H1 (cell line): ENCODE measurements around the gene MAP6. TPM values are rescaled to one million over a fixed set of nuclear protein-coding genes. Genes with fewer than 3 reads are reported as not detected.

Source experiments
- CTCF ChIA-PET: fragments of 300-600 bp; sonication (Branson Sonifier 250); formaldehyde crosslinking; loops from one replicate; lab custom pipeline; 2021; ENCODE audit not compliant: partially characterized antibody; lab: Charles Lee
- POLR2A ChIA-PET: fragments of 300-600 bp; sonication (Branson Sonifier 250); formaldehyde crosslinking; loops from one replicate; lab custom pipeline; 2021; ENCODE audit warnings: inconsistent platforms; ENCODE audit not compliant: partially characterized antibody; lab: Charles Lee
- DNase-seq, 2 experiments: peaks; one replicate each; pipeline versions ENCODE4 v3.0.0 to v3.0.0-alpha.2; 2010 to 2022; ENCODE audit warnings: low spot score in 2 of 2, low read depth in 1 of 2, mixed read lengths in 1 of 2
- FAIRE-seq: peaks from 2 replicates; lab custom pipeline; 2011; peaks lifted over from hg19 to GRCh38; lab: Jason Lieb, UNC
- H2AFZ ChIP-seq: 2 replicates; pipeline ENCODE4 v1.8.1; 2012; ENCODE audit warnings: low read length, inconsistent platforms
- H2AK5ac ChIP-seq: 2 replicates; pipeline ENCODE4 v1.6.1; 2013; ENCODE audit warnings: low read depth, low read length
- H2BK120ac ChIP-seq: replicated peaks from 2 replicates; pipeline ENCODE3; 2013; ENCODE audit warnings: low read depth, low read length, inconsistent platforms
- H2BK12ac ChIP-seq: 2 replicates; pipeline ENCODE4 v1.6.1; 2013; ENCODE audit warnings: low read depth, low read length
- H2BK15ac ChIP-seq: 2 replicates; pipeline ENCODE4 v1.6.1; 2013; ENCODE audit warnings: low read length
- H2BK20ac ChIP-seq: 2 replicates; pipeline ENCODE4 v1.6.1; 2013; ENCODE audit warnings: low read length
- H2BK5ac ChIP-seq: 2 replicates; pipeline ENCODE4 v1.6.1; 2013; ENCODE audit warnings: low read depth, low read length
- H3K14ac ChIP-seq: 2 replicates; pipeline ENCODE4 v1.6.1; 2013; ENCODE audit warnings: inconsistent platforms; ENCODE audit not compliant: insufficient read length
- H3K18ac ChIP-seq: 2 replicates; pipeline ENCODE4 v1.6.1; 2013; ENCODE audit warnings: low read length; ENCODE audit errors: extremely low read depth
- H3K23ac ChIP-seq: 2 replicates; pipeline ENCODE4 v1.6.1; 2013; ENCODE audit warnings: inconsistent platforms; ENCODE audit not compliant: insufficient read length
- H3K23me2 ChIP-seq: 2 replicates; pipeline ENCODE4 v1.6.1; 2013; ENCODE audit warnings: low read depth, low read length
- H3K27ac ChIP-seq: 2 replicates; pipeline ENCODE4 v1.6.1; 2011; ENCODE audit warnings: low read depth, low read length, inconsistent platforms
- H3K27me3 ChIP-seq, 4 experiments: replicated peaks in 1 of 4; 1 replicate in 1 of 4; 2 replicates in 3 of 4; pipeline versions ENCODE4 v1.6.1 to v1.8.1; 2011 to 2013; ENCODE audit warnings: low read length in 3 of 4, mild to moderate bottlenecking in 3 of 4, inconsistent platforms in 2 of 4, mixed read lengths in 2 of 4, moderate library complexity in 1 of 4; ENCODE audit not compliant: control insufficient read depth in 3 of 4, insufficient read depth in 3 of 4; ENCODE audit errors: extremely low read depth in 1 of 4
- H3K36me3 ChIP-seq, 4 experiments: 2 replicates each; pipeline versions ENCODE4 v1.6.1 to v1.8.1; 2011 to 2013; ENCODE audit warnings: mild to moderate bottlenecking in 4 of 4, low read length in 3 of 4, moderate library complexity in 2 of 4, control low read depth in 1 of 4, inconsistent platforms in 1 of 4; ENCODE audit not compliant: insufficient read depth in 4 of 4, control insufficient read depth in 2 of 4
- H3K4ac ChIP-seq: replicated peaks from 2 replicates; pipeline ENCODE3; 2013; ENCODE audit warnings: low read length, low read depth, mixed read lengths, inconsistent platforms; ENCODE audit not compliant: insufficient read length
- H3K4me1 ChIP-seq, 4 experiments: replicated peaks in 1 of 4; 1 replicate in 1 of 4; 2 replicates in 3 of 4; pipeline versions ENCODE4 v1.6.1 to v1.8.1; 2011 to 2013; ENCODE audit warnings: low read length in 3 of 4, inconsistent platforms in 2 of 4, mixed read lengths in 1 of 4; ENCODE audit not compliant: insufficient read depth in 4 of 4, control insufficient read depth in 3 of 4
- H3K4me2 ChIP-seq, 2 experiments: 2 replicates each; pipeline versions ENCODE4 v1.6.1 to v1.8.1; 2011 to 2013; ENCODE audit warnings: low read depth in 2 of 2, low read length in 2 of 2, control low read depth in 1 of 2, inconsistent platforms in 1 of 2, mild to moderate bottlenecking in 1 of 2; ENCODE audit not compliant: insufficient read depth in 1 of 2
- H3K4me3 ChIP-seq, 4 experiments: fragments of 200-600, 300-600 bp in 1 of 4; sonication (generic), shearing (Covaris generic), sonication (Bioruptor Twin) in 1 of 4; 2 replicates each; pipeline versions ENCODE4 v1.5.1 to v1.8.1; 2011 to 2016; ENCODE audit warnings: low read length in 4 of 4, low read depth in 3 of 4, control low read depth in 2 of 4, inconsistent platforms in 2 of 4, mild to moderate bottlenecking in 2 of 4, mixed read lengths in 1 of 4, moderate library complexity in 1 of 4; ENCODE audit not compliant: insufficient read depth in 2 of 4; ENCODE audit errors: extremely low read depth in 1 of 4
- H3K56ac ChIP-seq: replicated peaks from 2 replicates; pipeline ENCODE3; 2013; ENCODE audit warnings: low read depth, mild to moderate bottlenecking, mixed read lengths, low read length, inconsistent platforms; ENCODE audit not compliant: insufficient read length
- H3K79me1 ChIP-seq: 2 replicates; pipeline ENCODE4 v1.6.1; 2013; ENCODE audit warnings: low read depth, low read length, control low read depth
- H3K79me2 ChIP-seq, 2 experiments: 2 replicates each; pipeline versions ENCODE4 v1.6.1 to v1.8.1; 2012 to 2013; ENCODE audit warnings: low read length in 2 of 2, mild to moderate bottlenecking in 2 of 2, inconsistent platforms in 1 of 2; ENCODE audit not compliant: insufficient read depth in 2 of 2, control insufficient read depth in 1 of 2
- H3K9ac ChIP-seq, 4 experiments: replicated peaks in 1 of 4; 1 replicate in 1 of 4; 2 replicates in 3 of 4; pipeline versions ENCODE4 v1.6.1 to v1.8.1; 2011 to 2013; ENCODE audit warnings: low read depth in 3 of 4, low read length in 3 of 4, control low read depth in 2 of 4, mild to moderate bottlenecking in 2 of 4, moderate library complexity in 2 of 4, inconsistent platforms in 1 of 4; ENCODE audit errors: extremely low read depth in 1 of 4
- H3K9me3 ChIP-seq, 2 experiments: 2 replicates each; pipeline versions ENCODE4 v1.6.1 to v1.8.1; 2012 to 2013; ENCODE audit warnings: mild to moderate bottlenecking in 2 of 2, moderate library complexity in 2 of 2, control low read depth in 1 of 2, inconsistent platforms in 1 of 2, low read depth in 1 of 2, low read length in 1 of 2, mixed read lengths in 1 of 2; ENCODE audit not compliant: insufficient read depth in 2 of 2
- H4K20me1 ChIP-seq, 2 experiments: replicated peaks in 1 of 2; 2 replicates each; pipeline versions ENCODE3 to v1.8.1; 2011 to 2013; ENCODE audit warnings: inconsistent platforms in 2 of 2, low read length in 2 of 2, mild to moderate bottlenecking in 1 of 2; ENCODE audit not compliant: insufficient read depth in 2 of 2, control insufficient read depth in 1 of 2
- H4K5ac ChIP-seq: 2 replicates; pipeline ENCODE4 v1.6.1; 2013; ENCODE audit warnings: low read length, low read depth, mixed read lengths, inconsistent platforms; ENCODE audit not compliant: insufficient read length
- H4K8ac ChIP-seq: 2 replicates; pipeline ENCODE4 v1.8.0; 2013; ENCODE audit warnings: mild to moderate bottlenecking, moderate library complexity, low read length, inconsistent platforms; ENCODE audit not compliant: insufficient read depth; ENCODE audit errors: extremely low read depth
- H4K91ac ChIP-seq: replicated peaks from 2 replicates; pipeline ENCODE3; 2013; ENCODE audit warnings: low read length, mixed read lengths, inconsistent platforms; ENCODE audit not compliant: insufficient read length
- BCL11A ChIP-seq, 2 experiments: IDR thresholded peaks; one replicate each; pipeline ENCODE4 v1.6.1; 2011; ENCODE audit warnings: low read depth in 2 of 2, low read length in 2 of 2, mild to moderate bottlenecking in 2 of 2
- CEBPB ChIP-seq: IDR thresholded peaks from 2 replicates; pipeline ENCODE4 v1.6.1; 2012; ENCODE audit warnings: low read depth, low read length
- CHD1 ChIP-seq: IDR thresholded peaks from 2 replicates; pipeline ENCODE4 v1.6.1; 2012; ENCODE audit warnings: low read depth, low read length, improper control_type of control experiment
- HDAC2 ChIP-seq, 2 experiments: fragments of 300-600 bp in 1 of 2; sonication (generic) in 1 of 2; IDR thresholded peaks; 2 replicates each; pipeline ENCODE4 v1.6.1; 2011 to 2012; ENCODE audit warnings: low read depth in 2 of 2, low read length in 2 of 2, mild to moderate bottlenecking in 2 of 2, moderate library complexity in 2 of 2, borderline replicate concordance in 1 of 2, inconsistent platforms in 1 of 2
- HDAC6 ChIP-seq: IDR thresholded peaks from one replicate; pipeline ENCODE4 v1.7.1; 2012; ENCODE audit warnings: low read depth, mild to moderate bottlenecking, inconsistent platforms, low read length, moderate library complexity
- KDM4A ChIP-seq: IDR thresholded peaks from one replicate; pipeline ENCODE4 v1.7.1; 2012; ENCODE audit warnings: low read depth, mild to moderate bottlenecking, moderate library complexity, low read length, inconsistent platforms; ENCODE audit not compliant: severe bottlenecking
- KDM5A ChIP-seq: fragments of 200-600 bp; IDR thresholded peaks from 2 replicates; pipeline ENCODE4 v1.7.1; 2012; ENCODE audit warnings: mild to moderate bottlenecking, low read length, inconsistent platforms, mixed read lengths
- RXRA ChIP-seq: IDR thresholded peaks from 2 replicates; pipeline ENCODE4 v1.6.1; 2011; ENCODE audit warnings: low read depth, mild to moderate bottlenecking, low read length, moderate library complexity; ENCODE audit not compliant: insufficient read depth
- SAP30 ChIP-seq: fragments of 300-600 bp; sonication (generic); IDR thresholded peaks from 2 replicates; pipeline ENCODE4 v1.7.1; 2012; ENCODE audit warnings: low read length, moderate library complexity, mild to moderate bottlenecking, inconsistent platforms; ENCODE audit not compliant: insufficient read depth, insufficient replicate concordance
- SIN3A ChIP-seq, 2 experiments: IDR thresholded peaks in 1 of 2; conservative IDR thresholded peaks in 1 of 2; 2 replicates each; pipeline ENCODE4 v1.6.1; 2011 to 2012; ENCODE audit warnings: low read length in 2 of 2, improper control_type of control experiment in 1 of 2, low read depth in 1 of 2, mild to moderate bottlenecking in 1 of 2
- SIX5 ChIP-seq: IDR thresholded peaks from 2 replicates; pipeline ENCODE4 v1.6.1; 2011; ENCODE audit warnings: mild to moderate bottlenecking, low read depth, low read length
- SP1 ChIP-seq: IDR thresholded peaks from 2 replicates; pipeline ENCODE4 v1.6.1; 2011; ENCODE audit warnings: low read depth, low read length
- YY1 ChIP-seq: IDR thresholded peaks from 2 replicates; pipeline ENCODE4 v1.6.1; 2011; ENCODE audit warnings: low read depth, mild to moderate bottlenecking, low read length
- ZNF274 ChIP-seq: IDR thresholded peaks from 2 replicates; pipeline ENCODE4 v1.7.0; 2012; ENCODE audit warnings: low read length, borderline replicate concordance; ENCODE audit errors: extremely low read depth
- WGBS, 2 experiments: shearing (Covaris generic) in 1 of 2; methylation state at CpG; one replicate each; pipeline versions ENCODE4 v1.1.6 to v1.1.7; 2013 to 2015; ENCODE audit warnings: low lambda C conversion rate in 2 of 2, mixed read lengths in 2 of 2, inconsistent platforms in 1 of 2, low coverage in 1 of 2, missing lambda C conversion rate in 1 of 2; ENCODE audit not compliant: insufficient replicate concordance in 2 of 2, insufficient coverage in 1 of 2, insufficient read length in 1 of 2; ENCODE audit errors: extremely low coverage in 1 of 2, missing lambda C conversion rate in 1 of 2; 5-methylcytosine and 5-hydroxymethylcytosine counted together
- polyA plus RNA-seq, 7 experiments: library from polyadenylated mRNA; depleted of rRNA in 3 of 7; stranded (reverse) in 5 of 7; unstranded in 2 of 7; fragments of >200 nt in 5 of 7; fragments of 200-250 nt in 2 of 7; gene quantifications; 1 replicate in 5 of 7; 2 replicates in 1 of 7; 4 replicates in 1 of 7; pipeline versions ENCODE4 v1.2.1 to v1.2.3, GENCODE V29; 2011 to 2013; ENCODE audit warnings: missing spikeins in 2 of 7, mixed read lengths in 2 of 7
- total RNA-seq: library from RNA; stranded (reverse); fragmentation: NEBNext Ultra II Directional; extraction: Animal tissue kit (Norgen Biotek cat#: 25700); gene quantifications from 2 replicates; pipeline ENCODE4 v1.2.1, GENCODE V29; 2021

Gene MAP6
- total and polyA plus RNA-seq, 2 of the 8 experiments (the other 6 are each of a cell fraction or from before 2014, with no cell fraction given) = 0.54 to 0.89 TPM

GRCh38 chr11:75691804-75692203 is 23.0 kb upstream of the MAP6 start:
- Histone ChIP-seq H2BK15ac (no peak overlapping the region), H3K9ac (no peak overlapping the region), H3K23me2 (no peaks in the 10 kb centered on the region), H2BK5ac (no peak overlapping the region), H3K27ac (no peak overlapping the region), H2BK120ac (no peak overlapping the region), H3K4me1 (no peaks in the 10 kb centered on the region), H3K56ac (no peak overlapping the region), H3K4me2 (no peak overlapping the region), H2BK12ac (no peak overlapping the region), H2AK5ac (no peak overlapping the region), H3K36me3 (no peaks in the 10 kb centered on the region), H3K14ac (no peak overlapping the region), H3K79me2 (no peaks in the 10 kb centered on the region), H4K20me1 (peaks cover 0 to 3% of the 10 kb centered on the region in 2 experiments), H3K23ac (no peak overlapping the region), H3K27me3 (no peaks in the 10 kb centered on the region), H3K79me1 (no peaks in the 10 kb centered on the region), H3K4ac (no peak overlapping the region), H2BK20ac (no peak overlapping the region), H3K9me3 (no peaks in the 10 kb centered on the region), H4K8ac (no peak overlapping the region), H3K18ac (no peak overlapping the region), H3K4me3 (no peak overlapping the region), H2AFZ (no peak overlapping the region), H4K91ac (no peak overlapping the region), H4K5ac (no peak overlapping the region)
- ChIA-PET CTCF (interaction anchor here (0.6 kb wide), 1 partner anchor 67 kb away, joined by 3 read pairs; no protein-coding TSS in a partner anchor), POLR2A (interaction anchor here (0.6 kb wide), 1 partner anchor 14 kb away, joined by 3 read pairs; no protein-coding TSS in a partner anchor)
- no peak for FAIRE-seq
- no peak for DNase-seq
- 76% methylated on average over 4 of the region's 4 CpGs; no CpG with 5 or more reads in 1 of the 2 experiments for WGBS, 2 experiments
- TF ChIP-seq KDM5A (no peak), SIN3A (conservative IDR thresholded peaks at IDR 0.05 in 1 of 2, IDR thresholded peaks at IDR 0.05 in 1 of 2; ENCODE audit: low read depth in 1 of 2, low read length in 2 of 2) (no peak), CHD1 (no peak), RXRA (no peak), BCL11A (IDR thresholded peaks at IDR 0.05; ENCODE audit: low read depth in 2 of 2, low read length in 2 of 2) (no peak), SP1 (no peak), ZNF274 (no peak), HDAC2 (IDR thresholded peaks at IDR 0.05; ENCODE audit: borderline replicate concordance in 1 of 2, low read depth in 2 of 2, low read length in 2 of 2) (no peak), CEBPB (no peak), SAP30 (no peak), KDM4A (no peak), SIX5 (no peak), HDAC6 (no peak), YY1 (no peak)
